Prostate gland (tissue), 2 donors: Measurements from ENCODE around the gene KPNA1. TPM values are rescaled to one million over a fixed set of nuclear protein-coding genes. Genes with fewer than 3 reads are reported as not detected.

Experiments used
- DNase-seq: peaks from one replicate; pipeline ENCODE4 v3.0.0-alpha.2; 2019; ENCODE audit warnings: low spot score
- H3K27ac ChIP-seq, 2 donors: fragments of 200-600 bp; sonication (generic); 2 replicates each; pipeline ENCODE4 v1.5.1; 2017 to 2019
- H3K27me3 ChIP-seq: fragments of 200-600 bp; sonication (generic); replicated peaks from 2 replicates; pipeline ENCODE4 v1.5.1; 2019; ENCODE audit not compliant: insufficient read depth
- H3K36me3 ChIP-seq, 2 donors: fragments of 200-600 bp; sonication (generic); 1 replicate in 1 of 2; 2 replicates in 1 of 2; pipeline versions ENCODE4 v1.5.1 to v1.8.1; 2017 to 2019
- H3K4me1 ChIP-seq: fragments of 200-600 bp; sonication (generic); replicated peaks from 2 replicates; pipeline ENCODE4 v1.5.1; 2019
- H3K4me3 ChIP-seq, 2 donors: fragments of 200-600 bp; sonication (generic); 2 replicates each; pipeline ENCODE4 v1.5.1; 2017 to 2019
- H3K9me3 ChIP-seq: fragments of 200-600 bp; sonication (generic); 2 replicates; pipeline ENCODE4 v1.5.1; 2017
- POLR2A ChIP-seq: fragments of 450-650 bp; IDR thresholded peaks from one replicate; pipeline ENCODE4 v1.6.1; 2016; ENCODE audit warnings: antibody characterized with exemption, mild to moderate bottlenecking
- POLR2AphosphoS5 ChIP-seq: sonication (generic); formaldehyde crosslinking; IDR thresholded peaks from one replicate; pipeline ENCODE4 v1.6.1; 2017; ENCODE audit warnings: antibody characterized with exemption
- WGBS: methylation state at CpG from one replicate; pipeline ENCODE4 v1.1.5; 2018; 5-methylcytosine and 5-hydroxymethylcytosine counted together
- intact Hi-C: fragments of 100-400 bp; cut with DNase I; formaldehyde crosslinking; loops from one replicate; pipeline ENCODE4 v1.14.2; 2022
- total RNA-seq, 2 donors: library from RNA; depleted of rRNA; stranded (reverse); fragments of >200 nt; gene quantifications; one replicate each; pipeline ENCODE4 v1.1.0, GENCODE V29; 2016
- TF ChIP-seq, protein P1 (sequence below), 4 experiments: fragments of 200-600 bp in 2 of 4; fragments of 450-650 bp in 2 of 4; sonication (generic) in 2 of 4; IDR thresholded peaks; 1 replicate in 3 of 4; 2 replicates in 1 of 4; pipeline ENCODE4 v1.5.1; 2016 to 2019; ENCODE audit warnings: antibody characterized with exemption in 4 of 4, mild to moderate bottlenecking in 2 of 4, moderate library complexity in 2 of 4

The KPNA1 gene
- total RNA-seq, 2 donors from 2014 or later: 27.1 to 38.7 TPM

DNA sequence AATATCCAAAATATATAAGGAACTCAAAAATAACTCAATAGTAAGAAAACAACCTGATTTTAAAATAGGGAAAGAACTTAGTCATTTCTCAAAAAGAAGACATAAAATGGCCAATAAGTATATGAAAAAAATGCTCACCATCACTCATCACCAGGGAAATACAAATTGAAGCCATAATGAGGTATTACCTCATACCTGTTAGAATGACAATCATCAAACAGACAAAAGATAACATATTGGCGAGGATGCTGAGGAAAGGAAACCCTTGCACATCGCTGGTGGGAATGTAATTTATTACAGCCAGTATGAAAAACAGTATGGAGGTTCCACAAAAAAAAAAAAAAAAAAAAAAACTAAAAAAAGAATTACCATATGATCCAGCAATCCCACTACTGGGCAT, 38.2 kb downstream of the KPNA1 start:
- no peaks in the 10 kb centered on the region for H3K36me3 ChIP-seq
- WGBS: 91% methylated on average over 2 of the region's 2 CpGs
- intact Hi-C loops: no loop called here
- H3K27me3 ChIP-seq: no peaks in the 10 kb centered on the region
- H3K27ac ChIP-seq: no peak overlapping the region
- H3K4me3 ChIP-seq: no peak overlapping the region
- TF ChIP-seq POLR2AphosphoS5: no peak
- TF ChIP-seq POLR2A: no peak
- TF ChIP-seq, protein P1, sequence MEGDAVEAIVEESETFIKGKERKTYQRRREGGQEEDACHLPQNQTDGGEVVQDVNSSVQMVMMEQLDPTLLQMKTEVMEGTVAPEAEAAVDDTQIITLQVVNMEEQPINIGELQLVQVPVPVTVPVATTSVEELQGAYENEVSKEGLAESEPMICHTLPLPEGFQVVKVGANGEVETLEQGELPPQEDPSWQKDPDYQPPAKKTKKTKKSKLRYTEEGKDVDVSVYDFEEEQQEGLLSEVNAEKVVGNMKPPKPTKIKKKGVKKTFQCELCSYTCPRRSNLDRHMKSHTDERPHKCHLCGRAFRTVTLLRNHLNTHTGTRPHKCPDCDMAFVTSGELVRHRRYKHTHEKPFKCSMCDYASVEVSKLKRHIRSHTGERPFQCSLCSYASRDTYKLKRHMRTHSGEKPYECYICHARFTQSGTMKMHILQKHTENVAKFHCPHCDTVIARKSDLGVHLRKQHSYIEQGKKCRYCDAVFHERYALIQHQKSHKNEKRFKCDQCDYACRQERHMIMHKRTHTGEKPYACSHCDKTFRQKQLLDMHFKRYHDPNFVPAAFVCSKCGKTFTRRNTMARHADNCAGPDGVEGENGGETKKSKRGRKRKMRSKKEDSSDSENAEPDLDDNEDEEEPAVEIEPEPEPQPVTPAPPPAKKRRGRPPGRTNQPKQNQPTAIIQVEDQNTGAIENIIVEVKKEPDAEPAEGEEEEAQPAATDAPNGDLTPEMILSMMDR (IDR thresholded peaks at IDR 0.05): no peak
- H3K4me1 ChIP-seq: no peaks in the 10 kb centered on the region
- no peak for DNase-seq
- no peaks in the 10 kb centered on the region for H3K9me3 ChIP-seq

DNA sequence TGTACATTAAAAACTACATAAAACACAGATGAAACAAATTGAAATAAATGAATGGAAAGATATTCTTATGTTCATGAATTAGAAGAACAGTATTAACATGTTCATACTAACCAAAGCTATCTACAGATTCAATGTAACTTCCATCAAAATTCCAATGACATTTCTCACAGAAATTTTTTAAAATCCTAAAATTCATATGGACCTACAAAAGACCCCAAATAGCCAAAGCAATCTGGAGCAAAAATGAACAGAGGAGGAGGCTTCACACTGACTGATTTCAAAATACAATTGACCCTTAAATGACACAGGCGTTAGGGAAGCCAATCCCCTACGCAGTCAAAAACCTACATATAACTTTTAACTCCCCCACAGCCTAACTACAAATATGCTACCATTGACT, 39.4 kb downstream of the KPNA1 start:
- 99% methylated on average over 2 of the region's 2 CpGs for WGBS
- Histone ChIP-seq H3K4me1 (no peaks in the 10 kb centered on the region), H3K27me3 (no peaks in the 10 kb centered on the region), H3K27ac (no peak overlapping the region), H3K4me3 (no peak overlapping the region), H3K9me3 (no peaks in the 10 kb centered on the region), H3K36me3 (no peaks in the 10 kb centered on the region)
- TF ChIP-seq, protein P1 (IDR thresholded peaks at IDR 0.05): no peak
- TF ChIP-seq POLR2AphosphoS5 (no peak), POLR2A (no peak)
- intact Hi-C loops: no loop called here
- no peak for DNase-seq

DNA sequence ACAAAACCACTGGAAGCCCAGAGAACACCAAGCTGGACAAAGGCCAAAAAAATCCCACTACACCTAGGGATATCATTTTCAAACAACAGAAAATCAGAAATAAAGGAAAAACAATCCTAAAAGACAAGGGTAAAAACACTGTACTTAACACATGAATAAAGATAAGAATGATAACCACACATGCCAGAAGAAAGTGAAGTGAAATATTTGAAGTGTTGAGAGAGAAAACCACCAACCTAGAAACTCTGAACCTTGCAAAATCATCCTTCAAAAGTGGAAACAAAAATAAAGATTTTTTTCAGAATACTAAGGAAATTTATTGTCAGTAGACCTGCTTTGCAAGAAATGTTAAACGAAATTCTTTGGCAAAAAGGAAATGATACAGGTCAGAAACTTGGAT, 45.1 kb downstream of the KPNA1 start:
- no peak for DNase-seq
- no peaks in the 10 kb centered on the region for H3K27me3 ChIP-seq
- H3K4me3 ChIP-seq: no peak overlapping the region
- WGBS: 20% methylated on average over 1 of the region's 1 CpG
- no peak overlapping the region for H3K27ac ChIP-seq
- TF ChIP-seq POLR2AphosphoS5 (no peak), POLR2A (no peak)
- TF ChIP-seq, protein P1 (IDR thresholded peaks at IDR 0.05): no peak
- H3K36me3 ChIP-seq: no peaks in the 10 kb centered on the region
- no peaks in the 10 kb centered on the region for H3K9me3 ChIP-seq
- intact Hi-C loops: no loop called here
- no peaks in the 10 kb centered on the region for H3K4me1 ChIP-seq

DNA sequence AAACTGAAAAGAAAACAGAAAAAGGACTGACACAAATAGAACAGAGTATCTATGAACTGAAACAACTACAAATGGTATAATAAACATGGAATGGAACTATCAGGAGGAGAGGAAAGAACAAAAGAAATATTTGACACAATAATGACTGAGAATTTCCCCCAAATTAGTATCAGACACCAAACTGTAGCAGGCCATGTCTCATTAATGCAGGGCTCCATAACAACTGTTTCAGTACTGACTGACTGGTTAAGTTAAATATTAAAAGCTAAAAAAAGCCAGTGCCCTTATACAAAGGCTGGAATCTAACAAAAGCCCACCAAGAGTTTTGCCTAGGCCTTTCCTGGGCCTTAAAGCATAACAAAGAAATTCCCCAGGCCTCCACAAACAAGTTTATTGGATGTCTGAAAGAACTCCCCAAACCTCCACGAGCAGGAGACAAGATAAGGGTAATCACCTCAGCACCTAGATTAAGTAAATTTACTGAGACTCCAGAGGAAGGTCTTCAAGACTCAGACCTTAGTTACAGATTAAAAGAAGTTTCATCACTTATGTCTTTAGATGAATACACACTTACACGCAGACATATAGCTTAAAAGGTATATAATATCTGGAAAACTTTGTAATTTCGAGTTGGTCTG, 45.7 kb downstream of the KPNA1 start:
- no peaks in the 10 kb centered on the region for H3K36me3 ChIP-seq
- H3K27me3 ChIP-seq: no peaks in the 10 kb centered on the region
- DNase-seq: no peak
- intact Hi-C loops: no loop called here
- TF ChIP-seq POLR2AphosphoS5 (no peak), POLR2A (no peak)
- TF ChIP-seq, protein P1 (IDR thresholded peaks at IDR 0.05): no peak
- 66% methylated on average over 3 of the region's 3 CpGs for WGBS
- H3K27ac ChIP-seq: no peak overlapping the region
- no peaks in the 10 kb centered on the region for H3K4me1 ChIP-seq
- no peak overlapping the region for H3K4me3 ChIP-seq
- H3K9me3 ChIP-seq: no peaks in the 10 kb centered on the region

DNA sequence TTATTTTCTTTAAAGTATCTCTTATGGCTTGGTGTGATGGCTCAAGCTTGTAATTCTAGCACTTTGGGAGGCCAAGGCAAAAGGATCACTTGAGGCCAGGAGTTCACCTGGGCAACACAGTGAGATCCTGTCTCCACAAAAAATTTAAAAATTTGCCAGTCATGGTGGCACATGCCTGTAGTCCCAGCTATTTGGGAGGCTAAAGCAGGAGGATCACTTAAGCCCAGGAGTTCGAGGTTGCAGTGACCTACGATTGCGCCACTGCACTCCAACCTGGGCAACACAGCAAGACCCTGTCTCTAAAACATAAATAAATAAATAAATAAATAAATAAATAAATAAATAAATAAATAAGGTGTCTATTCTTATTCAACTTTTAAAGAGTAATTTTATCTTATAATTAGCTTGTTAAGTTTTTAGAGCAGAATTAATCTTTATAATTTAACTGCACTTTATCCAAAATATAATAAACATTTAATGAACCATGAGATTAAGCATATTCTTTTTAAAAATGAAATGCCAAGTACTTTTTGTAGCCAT, 48.0 kb downstream of the KPNA1 start:
- intact Hi-C loops: no loop called here
- H3K27ac ChIP-seq: no peak overlapping the region
- H3K27me3 ChIP-seq: no peaks in the 10 kb centered on the region
- TF ChIP-seq, protein P1 (IDR thresholded peaks at IDR 0.05): no peak
- TF ChIP-seq POLR2AphosphoS5 (no peak), POLR2A (no peak)
- no peaks in the 10 kb centered on the region for H3K4me1 ChIP-seq
- no peak for DNase-seq
- H3K9me3 ChIP-seq: no peaks in the 10 kb centered on the region
- H3K4me3 ChIP-seq: no peak overlapping the region
- 96% methylated on average over 3 of the region's 3 CpGs for WGBS
- no peaks in the 10 kb centered on the region for H3K36me3 ChIP-seq
